Liver (tissue), 9 donors: ENCODE results near the gene EPM2A. TPM values are rescaled to one million over a fixed set of nuclear protein-coding genes. Genes with fewer than 3 reads are reported as not detected.

ENCODE experiments used
- DNase-seq: peaks from one replicate; pipeline ENCODE4 v3.0.0-alpha.2; 2017; ENCODE audit warnings: low spot score
- H3K27ac ChIP-seq, 2 donors: one replicate each; pipeline ENCODE4 v1.7.0; 2013; ENCODE audit warnings: inconsistent platforms in 2 of 2, low read length in 2 of 2, control low read depth in 1 of 2, low read depth in 1 of 2, mild to moderate bottlenecking in 1 of 2
- H3K27me3 ChIP-seq, 4 donors: one replicate each; pipeline versions ENCODE4 v1.6.1 to v1.7.0; 2013; ENCODE audit warnings: low read length in 3 of 4, inconsistent platforms in 1 of 4, mild to moderate bottlenecking in 1 of 4, moderate library complexity in 1 of 4; ENCODE audit not compliant: control insufficient read depth in 4 of 4, insufficient read depth in 4 of 4
- H3K36me3 ChIP-seq, 4 donors: one replicate each; pipeline versions ENCODE4 v1.6.1 to v1.7.0; 2013; ENCODE audit warnings: low read length in 3 of 4, mild to moderate bottlenecking in 3 of 4, low read depth in 1 of 4, moderate library complexity in 1 of 4; ENCODE audit not compliant: control insufficient read depth in 4 of 4, insufficient read depth in 3 of 4
- H3K4me1 ChIP-seq, 4 donors: one replicate each; pipeline versions ENCODE4 v1.6.1 to v1.7.0; 2013; ENCODE audit warnings: low read length in 3 of 4, mild to moderate bottlenecking in 3 of 4, moderate library complexity in 1 of 4; ENCODE audit not compliant: control insufficient read depth in 4 of 4, insufficient read depth in 4 of 4
- H3K4me3 ChIP-seq, 3 donors: one replicate each; pipeline versions ENCODE4 v1.6.1 to v1.7.0; 2013; ENCODE audit warnings: low read length in 3 of 3, control low read depth in 1 of 3, low read depth in 1 of 3, mild to moderate bottlenecking in 1 of 3
- H3K9ac ChIP-seq, 2 donors: one replicate each; pipeline ENCODE4 v1.7.0; 2013; ENCODE audit warnings: low read length in 2 of 2, mild to moderate bottlenecking in 2 of 2, moderate library complexity in 2 of 2, control low read depth in 1 of 2, low read depth in 1 of 2
- H3K9me3 ChIP-seq, 4 donors: one replicate each; pipeline versions ENCODE4 v1.6.1 to v1.7.0; 2013; ENCODE audit warnings: low read length in 3 of 4; ENCODE audit not compliant: control insufficient read depth in 4 of 4
- EGR1 ChIP-seq, 2 donors: IDR thresholded peaks; 2 replicates each; pipeline ENCODE4 v1.6.1; 2016 to 2018; ENCODE audit warnings: antibody characterized with exemption in 2 of 2, low read depth in 2 of 2
- FOXA1 ChIP-seq: IDR thresholded peaks from 2 replicates; pipeline ENCODE4 v1.6.1; 2016; ENCODE audit warnings: antibody characterized with exemption
- FOXA2 ChIP-seq: IDR thresholded peaks from 2 replicates; pipeline ENCODE4 v1.6.1; 2016; ENCODE audit warnings: antibody characterized with exemption
- GABPA ChIP-seq, 2 donors: IDR thresholded peaks in 1 of 2; conservative IDR thresholded peaks in 1 of 2; 2 replicates each; pipeline ENCODE4 v1.6.1; 2016; ENCODE audit warnings: antibody characterized with exemption in 2 of 2, mild to moderate bottlenecking in 1 of 2, moderate library complexity in 1 of 2
- HNF4A ChIP-seq, 2 donors: conservative IDR thresholded peaks; 2 replicates each; pipeline ENCODE4 v1.6.1; 2016; ENCODE audit warnings: antibody characterized with exemption in 2 of 2, mild to moderate bottlenecking in 2 of 2
- HNF4G ChIP-seq: IDR thresholded peaks from 2 replicates; pipeline ENCODE4 v1.6.1; 2016; ENCODE audit warnings: antibody characterized with exemption
- JUND ChIP-seq, 2 donors: IDR thresholded peaks; 2 replicates each; pipeline ENCODE4 v1.6.1; 2016; ENCODE audit warnings: antibody characterized with exemption in 2 of 2
- NR2F2 ChIP-seq: IDR thresholded peaks from 2 replicates; pipeline ENCODE4 v1.6.1; 2016; ENCODE audit warnings: antibody characterized with exemption
- RXRA ChIP-seq, 2 donors: IDR thresholded peaks; 2 replicates each; pipeline ENCODE4 v1.6.1; 2017 to 2018; ENCODE audit warnings: antibody characterized with exemption in 2 of 2, mild to moderate bottlenecking in 1 of 2
- SP1 ChIP-seq: IDR thresholded peaks from 2 replicates; pipeline ENCODE4 v1.6.1; 2018; ENCODE audit warnings: antibody characterized with exemption, mild to moderate bottlenecking
- TAF1 ChIP-seq: conservative IDR thresholded peaks from 2 replicates; pipeline ENCODE4 v1.6.1; 2016; ENCODE audit warnings: antibody characterized with exemption, mild to moderate bottlenecking
- YY1 ChIP-seq: IDR thresholded peaks from 2 replicates; pipeline ENCODE4 v1.6.1; 2016; ENCODE audit warnings: antibody characterized with exemption, mild to moderate bottlenecking
- WGBS: extraction: QIAGEN DNeasy Blood & Tissue Kit; methylation state at CpG from one replicate; pipeline ENCODE4 v1.1.7; 2013; 5-methylcytosine and 5-hydroxymethylcytosine counted together
- polyA plus RNA-seq, 2 donors: library from polyadenylated mRNA; stranded (reverse) in 1 of 2; unstranded in 1 of 2; fragments of 200-250 nt in 1 of 2; fragments of >200 nt in 1 of 2; fragmentation: Nextera tagmentation in 1 of 2; extraction: Ambion mirVana in 1 of 2; gene quantifications; one replicate each; pipeline versions ENCODE4 v1.2.1 to v1.2.3, GENCODE V29; 2013 to 2015
- total RNA-seq, 2 donors: library from RNA; depleted of rRNA; stranded (reverse); fragments of >200 nt; gene quantifications; one replicate each; pipeline ENCODE4 v1.2.3, GENCODE V29; 2014
- TF ChIP-seq, protein P1 (sequence below): IDR thresholded peaks from 2 replicates; pipeline ENCODE4 v1.6.1; 2016; ENCODE audit warnings: antibody characterized with exemption, mild to moderate bottlenecking
- TF ChIP-seq, protein P2 (sequence below): IDR thresholded peaks from 2 replicates; pipeline ENCODE4 v1.6.1; 2016; ENCODE audit warnings: antibody characterized with exemption
- TF ChIP-seq, protein P3 (sequence below): IDR thresholded peaks from 2 replicates; pipeline ENCODE4 v1.6.1; 2016; ENCODE audit warnings: antibody characterized with exemption
- TF ChIP-seq, protein P4 (sequence below): fragments of 150-350 bp; IDR thresholded peaks from 2 replicates; pipeline ENCODE4 v1.5.1; 2017; ENCODE audit warnings: improper control_type of control experiment, low read depth, low read length; ENCODE audit not compliant: missing input control
- TF ChIP-seq, protein P5 (sequence below): IDR thresholded peaks from 2 replicates; pipeline ENCODE4 v1.6.1; 2016; ENCODE audit warnings: antibody characterized with exemption
- donor health status: healthy.
- donor health status: healthy.
- donor health status: healthy.
- donor health status: healthy.
- donor health status: healthy.

The EPM2A gene
- total and polyA plus RNA-seq, 4 donors, result 3.7 to 13.0 (median 5.1) TPM

DNA sequence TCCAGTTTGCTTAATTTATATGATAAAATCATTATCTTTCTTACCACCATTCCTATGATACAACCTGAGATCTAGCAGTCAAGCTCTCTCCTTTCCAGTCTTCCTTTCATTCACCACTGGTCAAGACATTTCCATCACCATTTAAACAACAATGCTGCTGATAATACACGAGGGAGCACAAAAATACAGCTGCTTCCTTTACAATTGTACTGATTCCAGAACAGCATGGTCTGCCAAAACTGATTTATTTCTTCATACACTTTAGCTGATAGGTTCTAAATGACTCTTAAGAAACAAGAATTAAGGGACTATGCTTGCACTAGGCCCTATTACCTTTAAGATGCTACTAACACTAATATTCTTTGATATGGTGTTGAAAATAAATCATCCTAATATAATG is 65.0 kb downstream of the EPM2A start:
- Histone ChIP-seq H3K9ac (no peak overlapping the region), H3K4me1 (peaks cover 0 to 2% (median 0%) of the 10 kb centered on the region in 4 donors), H3K4me3 (no peak overlapping the region), H3K27ac (no peak overlapping the region), H3K9me3 (no peaks in the 10 kb centered on the region), H3K27me3 (no peaks in the 10 kb centered on the region), H3K36me3 (peaks cover 0 to 3% (median 0%) of the 10 kb centered on the region in 4 donors)
- DNase-seq, result no peak
- 70% methylated on average over 1 of the region's 1 CpG for WGBS
- TF ChIP-seq FOXA2 (no peak), HNF4A (conservative IDR thresholded peaks at IDR 0.05) (no peak), SP1 (no peak), HNF4G (no peak), TAF1 (no peak), RXRA (IDR thresholded peaks at IDR 0.05) (no peak), NR2F2 (no peak), YY1 (no peak), FOXA1 (no peak)
- TF ChIP-seq, protein P1, sequence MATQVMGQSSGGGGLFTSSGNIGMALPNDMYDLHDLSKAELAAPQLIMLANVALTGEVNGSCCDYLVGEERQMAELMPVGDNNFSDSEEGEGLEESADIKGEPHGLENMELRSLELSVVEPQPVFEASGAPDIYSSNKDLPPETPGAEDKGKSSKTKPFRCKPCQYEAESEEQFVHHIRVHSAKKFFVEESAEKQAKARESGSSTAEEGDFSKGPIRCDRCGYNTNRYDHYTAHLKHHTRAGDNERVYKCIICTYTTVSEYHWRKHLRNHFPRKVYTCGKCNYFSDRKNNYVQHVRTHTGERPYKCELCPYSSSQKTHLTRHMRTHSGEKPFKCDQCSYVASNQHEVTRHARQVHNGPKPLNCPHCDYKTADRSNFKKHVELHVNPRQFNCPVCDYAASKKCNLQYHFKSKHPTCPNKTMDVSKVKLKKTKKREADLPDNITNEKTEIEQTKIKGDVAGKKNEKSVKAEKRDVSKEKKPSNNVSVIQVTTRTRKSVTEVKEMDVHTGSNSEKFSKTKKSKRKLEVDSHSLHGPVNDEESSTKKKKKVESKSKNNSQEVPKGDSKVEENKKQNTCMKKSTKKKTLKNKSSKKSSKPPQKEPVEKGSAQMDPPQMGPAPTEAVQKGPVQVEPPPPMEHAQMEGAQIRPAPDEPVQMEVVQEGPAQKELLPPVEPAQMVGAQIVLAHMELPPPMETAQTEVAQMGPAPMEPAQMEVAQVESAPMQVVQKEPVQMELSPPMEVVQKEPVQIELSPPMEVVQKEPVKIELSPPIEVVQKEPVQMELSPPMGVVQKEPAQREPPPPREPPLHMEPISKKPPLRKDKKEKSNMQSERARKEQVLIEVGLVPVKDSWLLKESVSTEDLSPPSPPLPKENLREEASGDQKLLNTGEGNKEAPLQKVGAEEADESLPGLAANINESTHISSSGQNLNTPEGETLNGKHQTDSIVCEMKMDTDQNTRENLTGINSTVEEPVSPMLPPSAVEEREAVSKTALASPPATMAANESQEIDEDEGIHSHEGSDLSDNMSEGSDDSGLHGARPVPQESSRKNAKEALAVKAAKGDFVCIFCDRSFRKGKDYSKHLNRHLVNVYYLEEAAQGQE, result no peak
- TF ChIP-seq, protein P2, sequence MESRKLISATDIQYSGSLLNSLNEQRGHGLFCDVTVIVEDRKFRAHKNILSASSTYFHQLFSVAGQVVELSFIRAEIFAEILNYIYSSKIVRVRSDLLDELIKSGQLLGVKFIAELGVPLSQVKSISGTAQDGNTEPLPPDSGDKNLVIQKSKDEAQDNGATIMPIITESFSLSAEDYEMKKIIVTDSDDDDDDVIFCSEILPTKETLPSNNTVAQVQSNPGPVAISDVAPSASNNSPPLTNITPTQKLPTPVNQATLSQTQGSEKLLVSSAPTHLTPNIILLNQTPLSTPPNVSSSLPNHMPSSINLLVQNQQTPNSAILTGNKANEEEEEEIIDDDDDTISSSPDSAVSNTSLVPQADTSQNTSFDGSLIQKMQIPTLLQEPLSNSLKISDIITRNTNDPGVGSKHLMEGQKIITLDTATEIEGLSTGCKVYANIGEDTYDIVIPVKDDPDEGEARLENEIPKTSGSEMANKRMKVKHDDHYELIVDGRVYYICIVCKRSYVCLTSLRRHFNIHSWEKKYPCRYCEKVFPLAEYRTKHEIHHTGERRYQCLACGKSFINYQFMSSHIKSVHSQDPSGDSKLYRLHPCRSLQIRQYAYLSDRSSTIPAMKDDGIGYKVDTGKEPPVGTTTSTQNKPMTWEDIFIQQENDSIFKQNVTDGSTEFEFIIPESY, result no peak
- TF ChIP-seq, protein P3, sequence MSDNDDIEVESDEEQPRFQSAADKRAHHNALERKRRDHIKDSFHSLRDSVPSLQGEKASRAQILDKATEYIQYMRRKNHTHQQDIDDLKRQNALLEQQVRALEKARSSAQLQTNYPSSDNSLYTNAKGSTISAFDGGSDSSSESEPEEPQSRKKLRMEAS, result no peak

DNA sequence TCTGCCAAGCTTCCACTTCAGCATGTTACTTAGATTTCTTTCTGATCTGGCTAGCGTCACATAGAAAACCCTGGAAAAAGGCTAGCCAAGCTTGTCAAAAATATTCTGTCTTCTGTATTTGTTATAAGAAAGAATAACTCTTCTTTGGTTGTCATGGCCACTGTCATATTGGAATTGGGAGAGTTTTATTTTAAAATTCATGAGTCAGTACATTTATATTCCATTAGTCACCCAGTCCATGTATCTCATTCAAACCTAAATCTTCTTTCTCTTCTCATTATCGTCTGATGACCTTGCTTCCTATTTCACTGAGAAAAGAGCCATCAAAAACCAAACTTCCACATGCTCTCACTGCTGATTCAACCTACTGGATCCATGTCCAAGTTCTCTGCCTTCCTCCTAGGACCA is 65.7 kb downstream of the EPM2A start:
- Histone ChIP-seq H3K27me3 (no peaks in the 10 kb centered on the region), H3K9ac (no peak overlapping the region), H3K4me1 (peaks cover 0 to 2% (median 0%) of the 10 kb centered on the region in 4 donors), H3K4me3 (no peak overlapping the region), H3K9me3 (no peaks in the 10 kb centered on the region), H3K27ac (no peak overlapping the region), H3K36me3 (peaks cover 0 to 3% (median 0%) of the 10 kb centered on the region in 4 donors)
- WGBS, result 82% methylated on average over 2 of the region's 2 CpGs
- TF ChIP-seq RXRA (IDR thresholded peaks at IDR 0.05), result no peak
- TF ChIP-seq, protein P1, result no peak
- no peak for TF ChIP-seq YY1
- TF ChIP-seq FOXA2, result no peak
- no peak for TF ChIP-seq JUND (IDR thresholded peaks at IDR 0.05)
- TF ChIP-seq SP1, result no peak
- no peak for TF ChIP-seq HNF4A (conservative IDR thresholded peaks at IDR 0.05)
- TF ChIP-seq, protein P4, sequence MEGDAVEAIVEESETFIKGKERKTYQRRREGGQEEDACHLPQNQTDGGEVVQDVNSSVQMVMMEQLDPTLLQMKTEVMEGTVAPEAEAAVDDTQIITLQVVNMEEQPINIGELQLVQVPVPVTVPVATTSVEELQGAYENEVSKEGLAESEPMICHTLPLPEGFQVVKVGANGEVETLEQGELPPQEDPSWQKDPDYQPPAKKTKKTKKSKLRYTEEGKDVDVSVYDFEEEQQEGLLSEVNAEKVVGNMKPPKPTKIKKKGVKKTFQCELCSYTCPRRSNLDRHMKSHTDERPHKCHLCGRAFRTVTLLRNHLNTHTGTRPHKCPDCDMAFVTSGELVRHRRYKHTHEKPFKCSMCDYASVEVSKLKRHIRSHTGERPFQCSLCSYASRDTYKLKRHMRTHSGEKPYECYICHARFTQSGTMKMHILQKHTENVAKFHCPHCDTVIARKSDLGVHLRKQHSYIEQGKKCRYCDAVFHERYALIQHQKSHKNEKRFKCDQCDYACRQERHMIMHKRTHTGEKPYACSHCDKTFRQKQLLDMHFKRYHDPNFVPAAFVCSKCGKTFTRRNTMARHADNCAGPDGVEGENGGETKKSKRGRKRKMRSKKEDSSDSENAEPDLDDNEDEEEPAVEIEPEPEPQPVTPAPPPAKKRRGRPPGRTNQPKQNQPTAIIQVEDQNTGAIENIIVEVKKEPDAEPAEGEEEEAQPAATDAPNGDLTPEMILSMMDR, result no peak
- TF ChIP-seq GABPA (IDR thresholded peaks at IDR 0.05 in 1 of 2, conservative IDR thresholded peaks at IDR 0.05 in 1 of 2), result no peak
- TF ChIP-seq, protein P2, result no peak
- TF ChIP-seq NR2F2, result no peak
- no peak for TF ChIP-seq EGR1 (IDR thresholded peaks at IDR 0.05; ENCODE audit: low read depth in 2 of 2)
- no peak for TF ChIP-seq HNF4G
- TF ChIP-seq, protein P3, result no peak
- TF ChIP-seq, protein P5, sequence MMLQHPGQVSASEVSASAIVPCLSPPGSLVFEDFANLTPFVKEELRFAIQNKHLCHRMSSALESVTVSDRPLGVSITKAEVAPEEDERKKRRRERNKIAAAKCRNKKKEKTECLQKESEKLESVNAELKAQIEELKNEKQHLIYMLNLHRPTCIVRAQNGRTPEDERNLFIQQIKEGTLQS, result no peak
- DNase-seq, result no peak
